Measurements from ENCODE around the gene CLEC2D. TPM values are rescaled to one million over a fixed set of nuclear protein-coding genes. Genes with fewer than 3 reads are reported as not detected.
A peak's percentile ranks its signal among the peaks of the same experiment; 100 is the strongest.

CLEC2D gene
- total and polyA plus RNA-seq, 10 of the 15 experiments (the other 5 are each of a cell fraction or from before 2014, with no cell fraction given), result 4.6 to 29.8 (median 16.0) TPM

DNA sequence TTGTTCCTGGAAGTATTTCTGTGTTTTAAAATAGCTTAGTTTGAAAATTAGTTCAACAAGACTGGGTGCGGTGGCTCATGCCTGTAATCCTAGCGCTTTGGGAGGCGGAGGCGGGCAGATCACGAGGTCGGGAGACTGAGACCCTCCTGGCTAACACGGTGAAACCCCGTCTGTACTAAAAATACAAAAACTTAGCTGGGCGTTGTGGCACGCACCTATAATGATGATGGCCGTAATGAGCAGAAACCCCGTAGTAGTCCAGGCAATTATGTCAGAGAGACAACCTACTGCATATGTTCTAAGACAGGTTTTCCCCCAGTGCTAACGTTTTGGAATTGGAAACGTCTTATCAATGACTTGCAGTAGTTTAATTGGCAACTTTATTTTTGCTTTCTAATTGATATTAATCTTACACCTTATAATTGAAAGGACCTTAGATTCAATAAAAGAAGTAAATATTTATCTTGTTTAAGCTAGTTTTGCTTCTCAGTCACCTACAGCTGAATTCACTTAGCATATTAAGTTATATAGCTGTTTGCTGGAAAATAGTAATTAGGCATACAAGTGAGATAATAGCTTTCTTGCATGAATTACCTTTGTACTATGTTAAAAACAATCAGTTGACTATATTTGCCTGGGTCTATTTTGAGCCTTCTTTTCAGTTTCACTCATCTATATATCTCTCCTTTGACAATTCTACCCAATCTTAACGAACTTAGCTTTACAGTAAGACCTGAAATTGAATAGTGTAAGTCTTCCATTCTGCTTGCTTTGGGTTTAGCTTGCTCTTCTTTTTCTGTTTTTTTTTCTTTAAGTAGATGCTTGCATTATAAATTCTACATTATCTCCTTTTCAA, 47.8 kb downstream of the CLEC2D start (continued):
- TF ChIP-seq, protein P1, sequence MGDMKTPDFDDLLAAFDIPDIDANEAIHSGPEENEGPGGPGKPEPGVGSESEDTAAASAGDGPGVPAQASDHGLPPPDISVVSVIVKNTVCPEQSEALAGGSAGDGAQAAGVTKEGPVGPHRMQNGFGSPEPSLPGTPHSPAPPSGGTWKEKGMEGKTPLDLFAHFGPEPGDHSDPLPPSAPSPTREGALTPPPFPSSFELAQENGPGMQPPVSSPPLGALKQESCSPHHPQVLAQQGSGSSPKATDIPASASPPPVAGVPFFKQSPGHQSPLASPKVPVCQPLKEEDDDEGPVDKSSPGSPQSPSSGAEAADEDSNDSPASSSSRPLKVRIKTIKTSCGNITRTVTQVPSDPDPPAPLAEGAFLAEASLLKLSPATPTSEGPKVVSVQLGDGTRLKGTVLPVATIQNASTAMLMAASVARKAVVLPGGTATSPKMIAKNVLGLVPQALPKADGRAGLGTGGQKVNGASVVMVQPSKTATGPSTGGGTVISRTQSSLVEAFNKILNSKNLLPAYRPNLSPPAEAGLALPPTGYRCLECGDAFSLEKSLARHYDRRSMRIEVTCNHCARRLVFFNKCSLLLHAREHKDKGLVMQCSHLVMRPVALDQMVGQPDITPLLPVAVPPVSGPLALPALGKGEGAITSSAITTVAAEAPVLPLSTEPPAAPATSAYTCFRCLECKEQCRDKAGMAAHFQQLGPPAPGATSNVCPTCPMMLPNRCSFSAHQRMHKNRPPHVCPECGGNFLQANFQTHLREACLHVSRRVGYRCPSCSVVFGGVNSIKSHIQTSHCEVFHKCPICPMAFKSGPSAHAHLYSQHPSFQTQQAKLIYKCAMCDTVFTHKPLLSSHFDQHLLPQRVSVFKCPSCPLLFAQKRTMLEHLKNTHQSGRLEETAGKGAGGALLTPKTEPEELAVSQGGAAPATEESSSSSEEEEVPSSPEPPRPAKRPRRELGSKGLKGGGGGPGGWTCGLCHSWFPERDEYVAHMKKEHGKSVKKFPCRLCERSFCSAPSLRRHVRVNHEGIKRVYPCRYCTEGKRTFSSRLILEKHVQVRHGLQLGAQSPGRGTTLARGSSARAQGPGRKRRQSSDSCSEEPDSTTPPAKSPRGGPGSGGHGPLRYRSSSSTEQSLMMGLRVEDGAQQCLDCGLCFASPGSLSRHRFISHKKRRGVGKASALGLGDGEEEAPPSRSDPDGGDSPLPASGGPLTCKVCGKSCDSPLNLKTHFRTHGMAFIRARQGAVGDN (IDR thresholded peaks at IDR 0.05), result no peak
- TF ChIP-seq, protein P2, sequence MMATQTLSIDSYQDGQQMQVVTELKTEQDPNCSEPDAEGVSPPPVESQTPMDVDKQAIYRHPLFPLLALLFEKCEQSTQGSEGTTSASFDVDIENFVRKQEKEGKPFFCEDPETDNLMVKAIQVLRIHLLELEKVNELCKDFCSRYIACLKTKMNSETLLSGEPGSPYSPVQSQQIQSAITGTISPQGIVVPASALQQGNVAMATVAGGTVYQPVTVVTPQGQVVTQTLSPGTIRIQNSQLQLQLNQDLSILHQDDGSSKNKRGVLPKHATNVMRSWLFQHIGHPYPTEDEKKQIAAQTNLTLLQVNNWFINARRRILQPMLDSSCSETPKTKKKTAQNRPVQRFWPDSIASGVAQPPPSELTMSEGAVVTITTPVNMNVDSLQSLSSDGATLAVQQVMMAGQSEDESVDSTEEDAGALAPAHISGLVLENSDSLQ (IDR thresholded peaks at IDR 0.05), result peak; percentile 46; the same call in 1 of the 2 replicates
- TF ChIP-seq ZNF207 (IDR thresholded peaks at IDR 0.05; ENCODE audit: borderline replicate concordance) (no peak), YBX1 (IDR thresholded peaks at IDR 0.05) (no peak)

DNA sequence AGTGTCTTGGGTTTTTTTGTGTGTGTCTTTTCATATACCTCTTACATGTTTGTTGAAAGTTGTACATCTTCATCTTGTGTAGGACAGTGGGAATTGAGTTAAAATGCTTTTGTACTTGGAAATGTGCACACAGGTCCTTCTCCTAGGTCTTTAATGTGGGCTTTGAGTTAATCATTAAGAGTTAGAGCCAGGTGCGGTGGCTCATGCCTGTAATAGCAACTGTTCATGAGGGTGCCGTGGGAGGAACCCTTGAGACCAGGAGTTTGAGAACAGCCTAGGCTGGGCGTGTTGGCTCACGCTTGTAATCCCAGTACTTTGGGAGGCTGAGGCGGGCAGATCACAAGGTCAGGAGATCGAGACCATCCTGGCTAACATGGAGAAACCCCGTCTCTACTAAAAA, 49.5 kb downstream of the CLEC2D start:
- intact Hi-C loops (cut with micrococcal nuclease; ENCODE audit: unreplicated experiment) (loop anchor here (10.0 kb wide), 1 partner anchor 354 kb away; no protein-coding TSS in a partner anchor), in situ Hi-C loops (cut with MboI) (no loop called here)
- H2AFZ ChIP-seq (ENCODE audit: control insufficient read depth, low read depth, low read length), result no peak overlapping the region
- ChIA-PET CTCF (no interaction called here), RAD21 (ENCODE audit: unreplicated experiment) (interaction anchor here (2.9 kb wide), 1 partner anchor 23 kb away, joined by 18 read pairs; no protein-coding TSS in a partner anchor), SMC1A (ENCODE audit: uncharacterized antibody, unreplicated experiment) (no interaction called here), POLR2A (no interaction called here)
- H3K4me2 ChIP-seq (ENCODE audit: control insufficient read depth, insufficient read depth), result peak overlapping the region; percentile 44; the same call in 1 of the 2 replicates
- BruUV-seq (replicated peaks), result no TSS peak
- FAIRE-seq (no peak), DNase-seq (ENCODE audit: low read depth, low spot score) (no peak), ATAC-seq (0 out of 3 replicates have a peak, but pooled peaks have one; percentile 13)
- H3K9ac ChIP-seq (ENCODE audit: control insufficient read depth, insufficient read depth, low read length), result no peak overlapping the region
- 45% methylated on average over 7 of the region's 7 CpGs for WGBS (ENCODE audit: insufficient coverage, insufficient replicate concordance, low lambda C conversion rate, missing lambda C conversion rate)
- H3K4me1 ChIP-seq (ENCODE audit: control insufficient read depth, insufficient read depth, low read length), result peaks cover 76% of the 10 kb centered on the region
- H3K79me2 ChIP-seq (ENCODE audit: control insufficient read depth, insufficient read depth, low read length), result peaks cover 63% of the 10 kb centered on the region
- H3K27me3 ChIP-seq (replicated peaks in 1 of 2; ENCODE audit: control insufficient read depth in 2 of 2, insufficient read depth in 2 of 2, low read length in 1 of 2), result no peaks in the 10 kb centered on the region; a peak in 1 of 4 replicates
- peaks cover 0 to 7% of the 10 kb centered on the region in 2 experiments; a peak in 2 of 4 replicates for H3K36me3 ChIP-seq (ENCODE audit: control insufficient read depth in 2 of 2, insufficient read depth in 2 of 2, low read length in 1 of 2)
- H3K27ac ChIP-seq (ENCODE audit: control insufficient read depth, insufficient read depth), result peak overlapping the region; percentile 67
- no peak overlapping the region for H3K4me3 ChIP-seq
- no peaks in the 10 kb centered on the region for H3K9me3 ChIP-seq (replicated peaks; ENCODE audit: control insufficient read depth, insufficient read depth, low read length)
- H4K20me1 ChIP-seq (ENCODE audit: control insufficient read depth, insufficient read depth), result no peaks in the 10 kb centered on the region
- no peak for TF ChIP-seq ZZZ3 (IDR thresholded peaks at IDR 0.05; ENCODE audit: control insufficient read depth, insufficient read length, low read depth)
- no peak for TF ChIP-seq NFXL1 (IDR thresholded peaks at IDR 0.05; ENCODE audit: borderline replicate concordance)
- TF ChIP-seq, protein P3, sequence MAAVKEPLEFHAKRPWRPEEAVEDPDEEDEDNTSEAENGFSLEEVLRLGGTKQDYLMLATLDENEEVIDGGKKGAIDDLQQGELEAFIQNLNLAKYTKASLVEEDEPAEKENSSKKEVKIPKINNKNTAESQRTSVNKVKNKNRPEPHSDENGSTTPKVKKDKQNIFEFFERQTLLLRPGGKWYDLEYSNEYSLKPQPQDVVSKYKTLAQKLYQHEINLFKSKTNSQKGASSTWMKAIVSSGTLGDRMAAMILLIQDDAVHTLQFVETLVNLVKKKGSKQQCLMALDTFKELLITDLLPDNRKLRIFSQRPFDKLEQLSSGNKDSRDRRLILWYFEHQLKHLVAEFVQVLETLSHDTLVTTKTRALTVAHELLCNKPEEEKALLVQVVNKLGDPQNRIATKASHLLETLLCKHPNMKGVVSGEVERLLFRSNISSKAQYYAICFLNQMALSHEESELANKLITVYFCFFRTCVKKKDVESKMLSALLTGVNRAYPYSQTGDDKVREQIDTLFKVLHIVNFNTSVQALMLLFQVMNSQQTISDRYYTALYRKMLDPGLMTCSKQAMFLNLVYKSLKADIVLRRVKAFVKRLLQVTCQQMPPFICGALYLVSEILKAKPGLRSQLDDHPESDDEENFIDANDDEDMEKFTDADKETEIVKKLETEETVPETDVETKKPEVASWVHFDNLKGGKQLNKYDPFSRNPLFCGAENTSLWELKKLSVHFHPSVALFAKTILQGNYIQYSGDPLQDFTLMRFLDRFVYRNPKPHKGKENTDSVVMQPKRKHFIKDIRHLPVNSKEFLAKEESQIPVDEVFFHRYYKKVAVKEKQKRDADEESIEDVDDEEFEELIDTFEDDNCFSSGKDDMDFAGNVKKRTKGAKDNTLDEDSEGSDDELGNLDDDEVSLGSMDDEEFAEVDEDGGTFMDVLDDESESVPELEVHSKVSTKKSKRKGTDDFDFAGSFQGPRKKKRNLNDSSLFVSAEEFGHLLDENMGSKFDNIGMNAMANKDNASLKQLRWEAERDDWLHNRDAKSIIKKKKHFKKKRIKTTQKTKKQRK (IDR thresholded peaks at IDR 0.05; ENCODE audit: low read depth, low read length), result no peak
- TF ChIP-seq, protein P4, sequence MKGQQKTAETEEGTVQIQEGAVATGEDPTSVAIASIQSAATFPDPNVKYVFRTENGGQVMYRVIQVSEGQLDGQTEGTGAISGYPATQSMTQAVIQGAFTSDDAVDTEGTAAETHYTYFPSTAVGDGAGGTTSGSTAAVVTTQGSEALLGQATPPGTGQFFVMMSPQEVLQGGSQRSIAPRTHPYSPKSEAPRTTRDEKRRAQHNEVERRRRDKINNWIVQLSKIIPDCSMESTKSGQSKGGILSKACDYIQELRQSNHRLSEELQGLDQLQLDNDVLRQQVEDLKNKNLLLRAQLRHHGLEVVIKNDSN (IDR thresholded peaks at IDR 0.05; ENCODE audit: borderline replicate concordance, extremely low read length, insufficient read depth, low read depth, low read length), result no peak

Measured in GM12878 (cell line).